ENCODE results near the gene ARF5.

ARF5 gene

GRCh38 chr7:127580612-127581011 lies 7.6 kb upstream of the ARF5 start:
- in situ Hi-C loops (cut with HindIII; ENCODE audit: low sequenced_read_pairs) = no loop called here
- no peak overlapping the region for H3K4me3 ChIP-seq (ENCODE audit: low read depth, low read length)
- no peak for DNase-seq (ENCODE audit: low read depth, low spot score)
- TF ChIP-seq CTCF (IDR thresholded peaks at IDR 0.05; ENCODE audit: low read depth, low read length) = no peak

- H3K4me3 ChIP-seq (ENCODE audit: low read depth, low read length) = no peak overlapping the region
- no peak for DNase-seq (ENCODE audit: low read depth, low spot score)
- in situ Hi-C loops (cut with HindIII; ENCODE audit: low sequenced_read_pairs) = no loop called here
- TF ChIP-seq CTCF (IDR thresholded peaks at IDR 0.05; ENCODE audit: low read depth, low read length) = no peak
Measured at GRCh38 chr7:127581716-127582115, 6.5 kb upstream of the ARF5 start.

DNA sequence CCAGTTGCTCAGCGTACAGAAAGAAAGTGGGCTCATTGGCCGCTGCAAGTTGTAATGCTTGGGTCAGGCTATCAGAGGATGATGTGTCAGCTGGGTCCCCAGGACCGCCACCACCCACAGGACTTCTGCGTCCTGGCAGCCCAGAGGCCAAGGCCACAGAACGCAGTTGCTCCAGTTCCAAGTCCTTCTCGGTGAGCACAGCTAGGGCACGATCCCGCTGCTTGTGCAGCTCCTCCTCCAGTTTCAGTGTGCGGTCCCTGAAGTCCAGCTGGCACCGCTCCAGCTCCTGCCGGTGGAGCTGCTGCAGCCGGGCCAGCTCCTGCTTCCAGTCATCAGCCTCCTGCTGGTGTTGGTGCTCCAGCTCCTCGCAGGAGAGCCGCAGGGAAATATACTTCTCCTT lies 5.8 kb upstream of the ARF5 start:
- in situ Hi-C loops (cut with HindIII; ENCODE audit: low sequenced_read_pairs) = no loop called here
- no peak for TF ChIP-seq CTCF (IDR thresholded peaks at IDR 0.05; ENCODE audit: low read depth, low read length)
- DNase-seq (ENCODE audit: low read depth, low spot score) = peak; percentile 74
- H3K4me3 ChIP-seq (ENCODE audit: low read depth, low read length) = no peak overlapping the region

GRCh38 chr7:127584648-127585043 lies 3.6 kb upstream of the ARF5 start:
- no peak for TF ChIP-seq CTCF (IDR thresholded peaks at IDR 0.05; ENCODE audit: low read depth, low read length)
- DNase-seq (ENCODE audit: low read depth, low spot score) = no peak
- peak overlapping the region; percentile 89 for H3K4me3 ChIP-seq (ENCODE audit: low read depth, low read length)
- in situ Hi-C loops (cut with HindIII; ENCODE audit: low sequenced_read_pairs) = no loop called here

DNA sequence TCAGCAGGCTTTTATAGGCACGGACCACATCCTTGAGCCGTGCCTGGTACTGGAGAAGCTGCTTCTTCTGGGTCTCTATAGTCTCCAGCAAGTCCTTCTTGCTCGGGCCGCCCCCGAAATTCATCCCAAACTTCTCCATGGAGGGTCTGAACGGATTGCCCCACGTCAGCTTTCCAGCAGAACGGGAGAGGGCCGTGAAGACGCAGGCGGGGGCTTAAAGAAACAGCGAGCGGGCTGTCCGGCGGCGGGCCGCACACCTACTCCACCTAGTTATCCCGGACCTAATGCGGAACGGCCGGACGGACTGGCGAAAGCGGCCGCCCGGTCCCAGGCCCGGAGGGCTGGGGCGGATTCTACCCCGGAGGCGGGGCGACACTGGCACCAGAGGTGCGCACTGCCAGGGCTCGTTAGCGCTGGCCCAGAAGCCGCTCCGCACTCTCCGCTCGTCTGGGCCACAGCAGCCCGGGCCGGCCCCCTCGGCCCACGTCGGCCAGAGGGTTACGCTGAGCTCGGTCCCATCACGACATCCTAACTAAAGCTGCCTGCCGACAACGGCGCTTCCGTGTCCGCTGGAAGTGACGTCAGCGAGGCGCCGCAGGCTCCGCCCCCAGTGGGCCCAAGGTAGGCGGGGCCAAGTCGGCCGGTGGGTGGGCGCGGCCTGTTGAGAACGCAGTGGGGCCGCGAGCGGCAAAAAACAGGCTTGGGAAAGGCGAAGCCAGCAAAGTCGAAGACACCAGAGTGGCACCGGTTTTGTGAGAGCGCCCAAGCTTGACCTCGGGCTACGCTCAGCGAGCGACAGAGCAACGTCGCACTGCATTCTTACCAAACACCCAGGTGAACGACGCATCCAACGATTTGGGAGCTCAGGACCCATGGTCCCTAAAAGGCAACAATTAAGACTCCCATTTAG lies 2.9 kb upstream of the ARF5 start, which contains the start of gene GCC1:
Gene GCC1, minus strand, starts transcription at position 553 of the 910 bp plus-strand sequence. Its CDS starts 414 bp downstream, at position 139.
- DNase-seq (ENCODE audit: low read depth, low spot score) = peak; percentile 87
- in situ Hi-C loops (cut with HindIII; ENCODE audit: low sequenced_read_pairs) = no loop called here
- TF ChIP-seq CTCF (IDR thresholded peaks at IDR 0.05; ENCODE audit: low read depth, low read length) = no peak
- peak within 1 kb of the TSS; percentile 89 for H3K4me3 ChIP-seq (ENCODE audit: low read depth, low read length)

DNA sequence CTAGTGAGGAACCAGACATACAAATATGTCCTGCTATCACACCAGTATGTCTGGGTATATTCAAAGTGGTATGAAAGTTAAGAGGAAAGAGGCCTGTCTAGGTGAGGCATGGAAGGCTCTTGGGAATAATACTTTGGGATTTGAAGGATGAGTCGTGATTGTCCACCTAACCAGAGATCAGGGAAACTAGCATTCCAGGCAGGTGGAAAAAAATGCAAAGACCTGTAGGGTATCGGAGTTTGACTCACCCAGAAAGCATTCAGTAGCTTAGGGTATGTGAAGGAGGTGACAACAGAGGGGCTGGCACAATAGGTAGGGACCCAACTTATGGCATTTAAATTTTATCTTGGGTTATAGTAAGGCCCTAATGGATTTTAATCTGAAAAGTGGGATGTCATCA lies 1.9 kb upstream of the ARF5 start:
- TF ChIP-seq CTCF (IDR thresholded peaks at IDR 0.05; ENCODE audit: low read depth, low read length) = no peak
- in situ Hi-C loops (cut with HindIII; ENCODE audit: low sequenced_read_pairs) = no loop called here
- no peak overlapping the region for H3K4me3 ChIP-seq (ENCODE audit: low read depth, low read length)
- no peak for DNase-seq (ENCODE audit: low read depth, low spot score)
